Hepatic stellate cell (primary cell): ENCODE results near the gene CHFR.
"Not testable (repeated sequence)": the region's sequence is repeated elsewhere in the genome, so short reads cannot be mapped to it uniquely, and the experiment has no call there.

Experiments
- DNase-seq: peaks from one replicate; pipeline ENCODE4 v3.0.0; 2011; ENCODE audit warnings: low spot score

CHFR gene

GRCh38 chr12:132887513-132888351, at the start of gene CHFR:
TSS of gene CHFR (minus strand) at chr12:132887605. CDS start at chr12:132887328, 277 bp downstream.
- DNase-seq = peak; percentile 96

GRCh38 chr12:132936921-132937320, 49.5 kb upstream of the CHFR start:
- not testable (repeated sequence) for DNase-seq

- no peak for DNase-seq
Observed at GRCh38 chr12:132936163-132936562, 48.8 kb upstream of the CHFR start.

GRCh38 chr12:132926415-132926833, 39.0 kb upstream of the CHFR start:
- DNase-seq = no peak

GRCh38 chr12:132925597-132926414, 38.4 kb upstream of the CHFR start:
- no peak for DNase-seq

GRCh38 chr12:132924356-132924755, 37.0 kb upstream of the CHFR start:
- no peak for DNase-seq

- DNase-seq = no peak
Observed at GRCh38 chr12:132923356-132923909, 36.0 kb upstream of the CHFR start.

- no peak for DNase-seq
Observed at GRCh38 chr12:132922676-132923075, 35.3 kb upstream of the CHFR start.

- DNase-seq = no peak
Observed at GRCh38 chr12:132921685-132922084, 34.3 kb upstream of the CHFR start.

- no peak for DNase-seq
Observed at GRCh38 chr12:132918680-132919079, 31.3 kb upstream of the CHFR start.

GRCh38 chr12:132909030-132909368, 21.6 kb upstream of the CHFR start:
- DNase-seq = no peak

GRCh38 chr12:132908145-132909029, 21.0 kb upstream of the CHFR start:
- DNase-seq = peak; percentile 95

- DNase-seq = peak; percentile 32
Observed at GRCh38 chr12:132907789-132908144, 20.4 kb upstream of the CHFR start.

GRCh38 chr12:132907216-132907615, 19.8 kb upstream of the CHFR start:
- DNase-seq = no peak

- peak; percentile 85 for DNase-seq
Observed at GRCh38 chr12:132904718-132905328, 17.4 kb upstream of the CHFR start.

- no peak for DNase-seq
Observed at GRCh38 chr12:132899033-132899432, 11.6 kb upstream of the CHFR start.

GRCh38 chr12:132888852-132889251, 1.4 kb upstream of the CHFR start:
- no peak for DNase-seq

GRCh38 chr12:132886529-132887477, 602 bp downstream of the CHFR start:
- DNase-seq = peak; percentile 34

- DNase-seq = peak; percentile 81
Observed at GRCh38 chr12:132881818-132882217, 5.6 kb downstream of the CHFR start.

GRCh38 chr12:132874620-132875019, 12.8 kb downstream of the CHFR start:
- not testable (repeated sequence) for DNase-seq
